ENCODE data around the gene TEX29. TPM values are rescaled to one million over a fixed set of nuclear protein-coding genes. Genes with fewer than 3 reads are reported as not detected.

TEX29 gene
- total and polyA plus RNA-seq, 2 of the 4 experiments (the other 2 are of a cell fraction): 0.46 TPM; not detected in 1

- no peak for ATAC-seq (ENCODE audit: low read depth)
- intact Hi-C loops (cut with micrococcal nuclease) (no loop called here), dilution Hi-C loops (cut with HindIII; ENCODE audit: low sequenced_read_pairs, unreplicated experiment) (no loop called here), in situ Hi-C loops (cut with MboI; ENCODE audit: low sequenced_read_pairs) (no loop called here)
- Histone ChIP-seq H2BK15ac (ENCODE audit: low read depth, low read length) (no peak overlapping the region), H2AK9ac (replicated peaks; ENCODE audit: low read depth, low read length, poor library complexity) (no peak overlapping the region), H3K18ac (ENCODE audit: low read depth, low read length) (no peak overlapping the region), H2BK5ac (ENCODE audit: low read depth, low read length, poor library complexity, severe bottlenecking) (no peak overlapping the region), H2BK120ac (ENCODE audit: low read depth, low read length) (no peak overlapping the region), H4K20me1 (ENCODE audit: insufficient read depth, low read length) (no peaks in the 10 kb centered on the region), H3K79me1 (ENCODE audit: low read depth in 1 of 2, low read length in 2 of 2) (no peaks in the 10 kb centered on the region), H3K4ac (ENCODE audit: low read depth, low read length) (no peak overlapping the region), H3K9me1 (ENCODE audit: insufficient read depth, low read length) (0 out of 2 replicates have a peak, but pooled peaks cover 2% of the 10 kb centered on the region), H3K9ac (ENCODE audit: low read depth, low read length) (no peak overlapping the region), H2AK5ac (ENCODE audit: low read depth, low read length) (no peak overlapping the region), H4K8ac (ENCODE audit: low read depth in 2 of 2, low read length in 2 of 2) (no peak overlapping the region), H3K4me3 (ENCODE audit: insufficient read depth, low read depth, low read length) (no peak overlapping the region), H2BK20ac (ENCODE audit: low read depth, low read length) (no peak overlapping the region), H3K23ac (ENCODE audit: low read depth, low read length) (no peak overlapping the region), H3K4me2 (ENCODE audit: low read depth, low read length) (no peak overlapping the region), H3K27me3 (ENCODE audit: control insufficient read depth, insufficient read depth, low read length) (no peaks in the 10 kb centered on the region; the same call in 1 of the 2 replicates), H3K4me1 (ENCODE audit: control insufficient read depth, insufficient read depth, low read length) (no peaks in the 10 kb centered on the region), H3K14ac (replicated peaks; ENCODE audit: low read depth, low read length) (no peak overlapping the region), H2AFZ (replicated peaks; ENCODE audit: low read length, poor library complexity) (no peak overlapping the region), H4K91ac (ENCODE audit: insufficient read depth, low read depth, low read length) (no peak overlapping the region), H3K27ac (ENCODE audit: insufficient read depth, low read length) (no peak overlapping the region), H3K9me3 (ENCODE audit: control insufficient read depth, insufficient read depth, low read length) (no peaks in the 10 kb centered on the region), H4K5ac (ENCODE audit: low read depth, low read length) (no peak overlapping the region), H3K36me3 (ENCODE audit: control insufficient read depth, insufficient read depth, low read length) (no peaks in the 10 kb centered on the region), H3K56ac (ENCODE audit: extremely low read depth, insufficient read depth, low read length) (no peak overlapping the region)
- POLR2A ChIA-PET (ENCODE audit: unreplicated experiment): no interaction called here
- CTCF ChIA-PET: no interaction called here
- WGBS, 2 experiments (ENCODE audit: extremely low coverage in 2 of 2, insufficient read length in 1 of 2): 63% methylated on average over 8 of the region's 18 CpGs; no CpG with 5 or more reads in 1 of the 2 experiments
- no peak for TF ChIP-seq RFX5 (IDR thresholded peaks at IDR 0.05; ENCODE audit: low read depth, low read length)
- TF ChIP-seq MXI1 (IDR thresholded peaks at IDR 0.05; ENCODE audit: borderline replicate concordance, low read depth, low read length): no peak
- no peak for TF ChIP-seq SMC3 (IDR thresholded peaks at IDR 0.05; ENCODE audit: low read depth, low read length)
- TF ChIP-seq CTCF (conservative IDR thresholded peaks at IDR 0.05; ENCODE audit: low read depth, low read length): no peak
- TF ChIP-seq FOS (IDR thresholded peaks at IDR 0.05; ENCODE audit: low read depth, low read length): no peak
- TF ChIP-seq RCOR1 (IDR thresholded peaks at IDR 0.05; ENCODE audit: insufficient replicate concordance, low read length): no peak
- DNase-seq: no peak
- BruUV-seq (replicated peaks): no TSS peak
Measured at GRCh38 chr13:111387945-111388600, 67.6 kb downstream of the TEX29 start.

Data from IMR-90 (cell line).